ENCODE results near the gene IL17REL. TPM values are rescaled to one million over a fixed set of nuclear protein-coding genes. Genes with fewer than 3 reads are reported as not detected.

The IL17REL gene
- total RNA-seq, 1 donor from 2014 or later: 0.31 TPM

- ATAC-seq (ENCODE audit: low read depth) (no peak), DNase-seq (no peak)
- ChIA-PET CTCF (no interaction called here), POLR2A (no interaction called here)
- Mint-ChIP-seq H3K4me3 (no peak overlapping the region), H3K27me3 (peaks cover 26% of the 10 kb centered on the region), H3K27ac (no peak overlapping the region), H3K4me1 (no peaks in the 10 kb centered on the region), H3K36me3 (ENCODE audit: low read depth) (no peaks in the 10 kb centered on the region), H3K9me3 (peaks cover under 1% of the 10 kb centered on the region)
- TF ChIP-seq CTCF (IDR thresholded peaks at IDR 0.05): no peak
- intact Hi-C loops (cut with micrococcal nuclease): no loop called here
Measured at GRCh38 chr22:50048061-50048765, 35.6 kb upstream of the IL17REL start.

GRCh38 chr22:50047346-50047745, 34.8 kb upstream of the IL17REL start:
- DNase-seq (no peak), ATAC-seq (ENCODE audit: low read depth) (no peak)
- H3K9me3 Mint-ChIP-seq: no peaks in the 10 kb centered on the region
- ChIA-PET POLR2A (no interaction called here), CTCF (no interaction called here)
- H3K27me3 Mint-ChIP-seq: peaks cover 31% of the 10 kb centered on the region
- intact Hi-C loops (cut with micrococcal nuclease): no loop called here
- no peaks in the 10 kb centered on the region for H3K4me1 Mint-ChIP-seq
- no peak overlapping the region for H3K4me3 Mint-ChIP-seq
- TF ChIP-seq CTCF (IDR thresholded peaks at IDR 0.05): no peak
- no peaks in the 10 kb centered on the region for H3K36me3 Mint-ChIP-seq (ENCODE audit: low read depth)
- no peak overlapping the region for H3K27ac Mint-ChIP-seq

- Mint-ChIP-seq H3K27me3 (peaks cover 27% of the 10 kb centered on the region), H3K9me3 (no peaks in the 10 kb centered on the region), H3K4me3 (no peak overlapping the region), H3K36me3 (ENCODE audit: low read depth) (no peaks in the 10 kb centered on the region), H3K4me1 (no peaks in the 10 kb centered on the region), H3K27ac (no peak overlapping the region)
- DNase-seq (no peak), ATAC-seq (ENCODE audit: low read depth) (no peak)
- no peak for TF ChIP-seq CTCF (IDR thresholded peaks at IDR 0.05)
- CTCF ChIA-PET: no interaction called here
- POLR2A ChIA-PET: no interaction called here
- intact Hi-C loops (cut with micrococcal nuclease): no loop called here
Measured at GRCh38 chr22:50046481-50047245, 34.1 kb upstream of the IL17REL start.

GRCh38 chr22:50046019-50046415, 33.5 kb upstream of the IL17REL start:
- Mint-ChIP-seq H3K27ac (no peak overlapping the region), H3K36me3 (ENCODE audit: low read depth) (no peaks in the 10 kb centered on the region), H3K9me3 (no peaks in the 10 kb centered on the region), H3K4me3 (no peak overlapping the region), H3K4me1 (no peaks in the 10 kb centered on the region), H3K27me3 (peaks cover 21% of the 10 kb centered on the region)
- TF ChIP-seq CTCF (IDR thresholded peaks at IDR 0.05): no peak
- ChIA-PET POLR2A (no interaction called here), CTCF (no interaction called here)
- ATAC-seq (ENCODE audit: low read depth) (no peak), DNase-seq (no peak)
- intact Hi-C loops (cut with micrococcal nuclease): no loop called here

- H3K27me3 Mint-ChIP-seq: peaks cover 15% of the 10 kb centered on the region
- ChIA-PET POLR2A (interaction anchor here (0.6 kb wide), 1 partner anchor 109 kb away, joined by 4 read pairs; no protein-coding TSS in a partner anchor), CTCF (no interaction called here)
- DNase-seq (no peak), ATAC-seq (ENCODE audit: low read depth) (no peak)
- TF ChIP-seq CTCF (IDR thresholded peaks at IDR 0.05): no peak
- no peak overlapping the region for H3K4me3 Mint-ChIP-seq
- H3K4me1 Mint-ChIP-seq: no peaks in the 10 kb centered on the region
- intact Hi-C loops (cut with micrococcal nuclease): no loop called here
- H3K9me3 Mint-ChIP-seq: no peaks in the 10 kb centered on the region
- no peaks in the 10 kb centered on the region for H3K36me3 Mint-ChIP-seq (ENCODE audit: low read depth)
- H3K27ac Mint-ChIP-seq: no peak overlapping the region
Measured at GRCh38 chr22:50045211-50046018, 32.9 kb upstream of the IL17REL start.
